GM23338 (cell line): Measurements from ENCODE around the gene GHRL. TPM values are rescaled to one million over a fixed set of nuclear protein-coding genes. Genes with fewer than 3 reads are reported as not detected.

Experiments
- ATAC-seq: fragments of 200-7000 bp; cut with Tn5 transposase; 3 replicates; pipeline ENCODE4 v1.9.1; 2020
- DNase-seq: peaks from one replicate; pipeline ENCODE4 v3.0.0-alpha.2; 2015; ENCODE audit warnings: low spot score
- H2AFZ ChIP-seq: fragments of 200-600 bp; sonication (generic); 2 replicates; pipeline ENCODE4 v1.8.0; 2016; ENCODE audit warnings: antibody characterized with exemption, mild to moderate bottlenecking, moderate library complexity
- H3F3A ChIP-seq: fragments of 200-600 bp; sonication (generic); replicated peaks from 2 replicates; pipeline ENCODE4 v1.8.0; 2017; ENCODE audit warnings: antibody characterized with exemption, mixed run types, low read depth
- H3K27ac ChIP-seq: fragments of 200-600 bp; sonication (generic); 2 replicates; pipeline ENCODE4 v1.6.1; 2016; ENCODE audit warnings: low read depth
- H3K27me3 ChIP-seq: fragments of 200-600 bp; sonication (generic); 2 replicates; pipeline ENCODE4 v1.8.0; 2016; ENCODE audit warnings: mild to moderate bottlenecking, mixed run types, moderate library complexity; ENCODE audit not compliant: insufficient read depth
- H3K36me3 ChIP-seq: fragments of 200-600 bp; sonication (generic); 2 replicates; pipeline ENCODE4 v1.8.0; 2016; ENCODE audit warnings: mild to moderate bottlenecking; ENCODE audit not compliant: insufficient read depth
- H3K4me1 ChIP-seq: fragments of 200-600 bp; sonication (generic); 2 replicates; pipeline ENCODE4 v1.8.0; 2016; ENCODE audit warnings: mild to moderate bottlenecking, moderate library complexity; ENCODE audit not compliant: insufficient read depth
- H3K4me2 ChIP-seq: fragments of 200-600 bp; sonication (generic); 2 replicates; pipeline ENCODE4 v1.7.1; 2017; ENCODE audit warnings: mixed run types
- H3K4me3 ChIP-seq: fragments of 200-600 bp; sonication (generic); 2 replicates; pipeline ENCODE4 v1.6.1; 2016; ENCODE audit warnings: mixed run types
- H3K79me2 ChIP-seq: fragments of 200-600 bp; sonication (generic); replicated peaks from 2 replicates; pipeline ENCODE4 v1.8.0; 2017; ENCODE audit warnings: mild to moderate bottlenecking; ENCODE audit not compliant: insufficient read depth
- H3K9me2 ChIP-seq: fragments of 200-600 bp; sonication (generic); 2 replicates; pipeline ENCODE4 v1.8.0; 2017; ENCODE audit not compliant: insufficient read depth
- H4K20me1 ChIP-seq: fragments of 200-600 bp; sonication (generic); replicated peaks from 2 replicates; pipeline ENCODE4 v1.8.0; 2017; ENCODE audit warnings: mild to moderate bottlenecking; ENCODE audit not compliant: insufficient read depth
- H3K27ac Mint-ChIP-seq: 2 replicates; pipeline ENCODE4 v1.8.0; 2020; ENCODE audit warnings: inconsistent platforms, mild to moderate bottlenecking, moderate library complexity, mixed read lengths
- H3K27me3 Mint-ChIP-seq: 3 replicates; pipeline ENCODE4 v1.8.0; 2022; ENCODE audit warnings: low read depth, mild to moderate bottlenecking, moderate library complexity, mixed read lengths, inconsistent platforms; ENCODE audit not compliant: insufficient read depth, poor library complexity
- H3K36me3 Mint-ChIP-seq: 3 replicates; pipeline ENCODE4 v1.8.0; 2021; ENCODE audit warnings: low read depth, mild to moderate bottlenecking, inconsistent platforms, moderate library complexity, mixed read lengths
- H3K4me1 Mint-ChIP-seq: 3 replicates; pipeline ENCODE4 v1.8.0; 2020; ENCODE audit warnings: mild to moderate bottlenecking, inconsistent platforms, mixed read lengths
- H3K4me3 Mint-ChIP-seq: 3 replicates; pipeline ENCODE4 v1.8.0; 2021; ENCODE audit warnings: moderate library complexity, mild to moderate bottlenecking, inconsistent platforms, mixed read lengths
- H3K9me3 Mint-ChIP-seq: 3 replicates; pipeline ENCODE4 v1.8.0; 2020; ENCODE audit warnings: moderate library complexity, mild to moderate bottlenecking, inconsistent platforms, mixed read lengths
- CREB1 ChIP-seq: fragments of 250-450 bp; sonication (Bioruptor Pico); IDR thresholded peaks from 2 replicates; pipeline ENCODE4 v1.5.0; 2020; ENCODE audit warnings: low read depth, mild to moderate bottlenecking, moderate library complexity
- ETS1 ChIP-seq: IDR thresholded peaks from 2 replicates; pipeline ENCODE4 v1.6.1; 2016; ENCODE audit warnings: antibody characterized with exemption
- EZH2 ChIP-seq: fragments of 200-600 bp; sonication (generic); IDR thresholded peaks from one replicate; pipeline ENCODE4 v1.8.0; 2017; ENCODE audit warnings: antibody characterized with exemption, mild to moderate bottlenecking, low read depth; ENCODE audit not compliant: unreplicated experiment
- EZH2phosphoT487 ChIP-seq: fragments of 200-600 bp; sonication (generic); IDR thresholded peaks from one replicate; pipeline ENCODE4 v1.8.1; 2018; ENCODE audit warnings: antibody characterized with exemption; ENCODE audit not compliant: unreplicated experiment
- JUNB ChIP-seq: IDR thresholded peaks from one replicate; pipeline ENCODE4 v1.6.1; 2016; ENCODE audit warnings: antibody characterized with exemption; ENCODE audit not compliant: unreplicated experiment
- POLR2AphosphoS5 ChIP-seq: IDR thresholded peaks from 2 replicates; pipeline ENCODE4 v1.6.1; 2016; ENCODE audit warnings: antibody characterized with exemption, low read depth
- STAT1 ChIP-seq: IDR thresholded peaks from one replicate; pipeline ENCODE4 v1.6.1; 2016; ENCODE audit warnings: antibody characterized with exemption; ENCODE audit not compliant: unreplicated experiment
- ZNF114 ChIP-seq: fragments of 250-450 bp; sonication (Bioruptor Pico); IDR thresholded peaks from 2 replicates; pipeline ENCODE4 v1.5.0; 2020; ENCODE audit warnings: mild to moderate bottlenecking, moderate library complexity
- ZNF331 ChIP-seq: fragments of 250-450 bp; sonication (Bioruptor Pico); IDR thresholded peaks from 2 replicates; pipeline ENCODE4 v1.5.0; 2020; ENCODE audit warnings: low read depth, mild to moderate bottlenecking, moderate library complexity
- polyA plus RNA-seq: library from polyadenylated mRNA; unstranded; fragments of >200 nt; fragmentation: Nextera tagmentation; extraction: Ambion mirVana; gene quantifications from 2 replicates; pipeline ENCODE4 v1.2.1, GENCODE V29; 2016
- total RNA-seq: library from RNA; depleted of rRNA; stranded (reverse); fragments of >200 nt; shearing (Covaris generic); gene quantifications from 2 replicates; pipeline ENCODE4 v1.2.3, GENCODE V29; 2014
- TF ChIP-seq, protein P1 (sequence below), 2 experiments: fragments of 200-600 bp in 1 of 2; sonication (generic) in 1 of 2; conservative IDR thresholded peaks; 2 replicates each; pipeline versions ENCODE4 v1.5.1 to v1.6.1; 2016 to 2017; ENCODE audit warnings: antibody characterized with exemption in 2 of 2, low read depth in 2 of 2, mild to moderate bottlenecking in 2 of 2, moderate library complexity in 1 of 2
- TF ChIP-seq, protein P2 (sequence below): fragments of 250-450 bp; sonication (Bioruptor Pico); IDR thresholded peaks from 2 replicates; pipeline ENCODE4 v1.5.0; 2020; ENCODE audit warnings: mild to moderate bottlenecking, moderate library complexity

GHRL gene
- total and polyA plus RNA-seq, 2 experiments from 2014 or later = 0.78 TPM; not detected in 1

DNA sequence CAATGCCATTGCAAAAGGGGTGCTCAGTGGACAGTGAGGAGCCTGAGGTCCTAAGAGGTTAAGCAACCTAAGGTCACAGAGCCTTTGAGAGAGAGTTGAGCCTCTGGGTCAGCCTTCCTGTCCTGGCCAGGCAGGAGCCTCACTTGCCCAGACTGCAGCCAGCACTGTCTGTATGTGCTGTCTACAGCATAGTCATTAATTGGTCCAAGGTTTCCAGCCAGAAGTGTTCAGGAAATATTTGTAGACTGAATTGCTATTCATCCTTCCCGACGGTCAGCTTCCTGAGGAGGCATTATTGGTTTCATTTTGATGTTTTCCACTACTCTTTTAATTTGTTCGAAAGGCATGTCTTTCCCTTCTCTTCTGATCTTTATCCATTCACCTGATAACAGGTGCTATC, 20.1 kb upstream of the GHRL start (continued):
- TF ChIP-seq, protein P1, sequence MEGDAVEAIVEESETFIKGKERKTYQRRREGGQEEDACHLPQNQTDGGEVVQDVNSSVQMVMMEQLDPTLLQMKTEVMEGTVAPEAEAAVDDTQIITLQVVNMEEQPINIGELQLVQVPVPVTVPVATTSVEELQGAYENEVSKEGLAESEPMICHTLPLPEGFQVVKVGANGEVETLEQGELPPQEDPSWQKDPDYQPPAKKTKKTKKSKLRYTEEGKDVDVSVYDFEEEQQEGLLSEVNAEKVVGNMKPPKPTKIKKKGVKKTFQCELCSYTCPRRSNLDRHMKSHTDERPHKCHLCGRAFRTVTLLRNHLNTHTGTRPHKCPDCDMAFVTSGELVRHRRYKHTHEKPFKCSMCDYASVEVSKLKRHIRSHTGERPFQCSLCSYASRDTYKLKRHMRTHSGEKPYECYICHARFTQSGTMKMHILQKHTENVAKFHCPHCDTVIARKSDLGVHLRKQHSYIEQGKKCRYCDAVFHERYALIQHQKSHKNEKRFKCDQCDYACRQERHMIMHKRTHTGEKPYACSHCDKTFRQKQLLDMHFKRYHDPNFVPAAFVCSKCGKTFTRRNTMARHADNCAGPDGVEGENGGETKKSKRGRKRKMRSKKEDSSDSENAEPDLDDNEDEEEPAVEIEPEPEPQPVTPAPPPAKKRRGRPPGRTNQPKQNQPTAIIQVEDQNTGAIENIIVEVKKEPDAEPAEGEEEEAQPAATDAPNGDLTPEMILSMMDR (conservative IDR thresholded peaks at IDR 0.05; ENCODE audit: low read depth in 2 of 2) = no peak
- no peak for TF ChIP-seq EZH2
- TF ChIP-seq JUNB = no peak
- TF ChIP-seq POLR2AphosphoS5 = no peak
- no peak for TF ChIP-seq ZNF114
- no peak for TF ChIP-seq STAT1
- no peak for TF ChIP-seq ETS1
- TF ChIP-seq CREB1 (CRISPR knock-in tag) = no peak
- no peak for TF ChIP-seq EZH2phosphoT487

GRCh38 chr3:10312391-10312790, 19.6 kb upstream of the GHRL start:
- Mint-ChIP-seq H3K27ac (no peak overlapping the region), H3K27me3 (peaks cover 5% of the 10 kb centered on the region), H3K4me3 (no peak overlapping the region), H3K36me3 (peaks cover 83% of the 10 kb centered on the region), H3K4me1 (peaks cover 3% of the 10 kb centered on the region; the same call in 1 of the 3 replicates), H3K9me3 (no peaks in the 10 kb centered on the region; the same call in 2 of the 3 replicates)
- Histone ChIP-seq H3K36me3 (peaks cover 32% of the 10 kb centered on the region), H3K27me3 (no peaks in the 10 kb centered on the region), H3K79me2 (0 out of 2 replicates have a peak, but pooled peaks cover 3% of the 10 kb centered on the region), H3K4me3 (no peak overlapping the region), H4K20me1 (peaks cover 24% of the 10 kb centered on the region; the same call in 1 of the 2 replicates), H2AFZ (no peak overlapping the region), H3K4me2 (no peak overlapping the region), H3K4me1 (no peaks in the 10 kb centered on the region), H3K27ac (no peak overlapping the region), H3K9me2 (no peaks in the 10 kb centered on the region), H3F3A (no peaks in the 10 kb centered on the region)
- no peak for DNase-seq
- TF ChIP-seq, protein P1 (conservative IDR thresholded peaks at IDR 0.05; ENCODE audit: low read depth in 2 of 2) = no peak
- TF ChIP-seq, protein P2, sequence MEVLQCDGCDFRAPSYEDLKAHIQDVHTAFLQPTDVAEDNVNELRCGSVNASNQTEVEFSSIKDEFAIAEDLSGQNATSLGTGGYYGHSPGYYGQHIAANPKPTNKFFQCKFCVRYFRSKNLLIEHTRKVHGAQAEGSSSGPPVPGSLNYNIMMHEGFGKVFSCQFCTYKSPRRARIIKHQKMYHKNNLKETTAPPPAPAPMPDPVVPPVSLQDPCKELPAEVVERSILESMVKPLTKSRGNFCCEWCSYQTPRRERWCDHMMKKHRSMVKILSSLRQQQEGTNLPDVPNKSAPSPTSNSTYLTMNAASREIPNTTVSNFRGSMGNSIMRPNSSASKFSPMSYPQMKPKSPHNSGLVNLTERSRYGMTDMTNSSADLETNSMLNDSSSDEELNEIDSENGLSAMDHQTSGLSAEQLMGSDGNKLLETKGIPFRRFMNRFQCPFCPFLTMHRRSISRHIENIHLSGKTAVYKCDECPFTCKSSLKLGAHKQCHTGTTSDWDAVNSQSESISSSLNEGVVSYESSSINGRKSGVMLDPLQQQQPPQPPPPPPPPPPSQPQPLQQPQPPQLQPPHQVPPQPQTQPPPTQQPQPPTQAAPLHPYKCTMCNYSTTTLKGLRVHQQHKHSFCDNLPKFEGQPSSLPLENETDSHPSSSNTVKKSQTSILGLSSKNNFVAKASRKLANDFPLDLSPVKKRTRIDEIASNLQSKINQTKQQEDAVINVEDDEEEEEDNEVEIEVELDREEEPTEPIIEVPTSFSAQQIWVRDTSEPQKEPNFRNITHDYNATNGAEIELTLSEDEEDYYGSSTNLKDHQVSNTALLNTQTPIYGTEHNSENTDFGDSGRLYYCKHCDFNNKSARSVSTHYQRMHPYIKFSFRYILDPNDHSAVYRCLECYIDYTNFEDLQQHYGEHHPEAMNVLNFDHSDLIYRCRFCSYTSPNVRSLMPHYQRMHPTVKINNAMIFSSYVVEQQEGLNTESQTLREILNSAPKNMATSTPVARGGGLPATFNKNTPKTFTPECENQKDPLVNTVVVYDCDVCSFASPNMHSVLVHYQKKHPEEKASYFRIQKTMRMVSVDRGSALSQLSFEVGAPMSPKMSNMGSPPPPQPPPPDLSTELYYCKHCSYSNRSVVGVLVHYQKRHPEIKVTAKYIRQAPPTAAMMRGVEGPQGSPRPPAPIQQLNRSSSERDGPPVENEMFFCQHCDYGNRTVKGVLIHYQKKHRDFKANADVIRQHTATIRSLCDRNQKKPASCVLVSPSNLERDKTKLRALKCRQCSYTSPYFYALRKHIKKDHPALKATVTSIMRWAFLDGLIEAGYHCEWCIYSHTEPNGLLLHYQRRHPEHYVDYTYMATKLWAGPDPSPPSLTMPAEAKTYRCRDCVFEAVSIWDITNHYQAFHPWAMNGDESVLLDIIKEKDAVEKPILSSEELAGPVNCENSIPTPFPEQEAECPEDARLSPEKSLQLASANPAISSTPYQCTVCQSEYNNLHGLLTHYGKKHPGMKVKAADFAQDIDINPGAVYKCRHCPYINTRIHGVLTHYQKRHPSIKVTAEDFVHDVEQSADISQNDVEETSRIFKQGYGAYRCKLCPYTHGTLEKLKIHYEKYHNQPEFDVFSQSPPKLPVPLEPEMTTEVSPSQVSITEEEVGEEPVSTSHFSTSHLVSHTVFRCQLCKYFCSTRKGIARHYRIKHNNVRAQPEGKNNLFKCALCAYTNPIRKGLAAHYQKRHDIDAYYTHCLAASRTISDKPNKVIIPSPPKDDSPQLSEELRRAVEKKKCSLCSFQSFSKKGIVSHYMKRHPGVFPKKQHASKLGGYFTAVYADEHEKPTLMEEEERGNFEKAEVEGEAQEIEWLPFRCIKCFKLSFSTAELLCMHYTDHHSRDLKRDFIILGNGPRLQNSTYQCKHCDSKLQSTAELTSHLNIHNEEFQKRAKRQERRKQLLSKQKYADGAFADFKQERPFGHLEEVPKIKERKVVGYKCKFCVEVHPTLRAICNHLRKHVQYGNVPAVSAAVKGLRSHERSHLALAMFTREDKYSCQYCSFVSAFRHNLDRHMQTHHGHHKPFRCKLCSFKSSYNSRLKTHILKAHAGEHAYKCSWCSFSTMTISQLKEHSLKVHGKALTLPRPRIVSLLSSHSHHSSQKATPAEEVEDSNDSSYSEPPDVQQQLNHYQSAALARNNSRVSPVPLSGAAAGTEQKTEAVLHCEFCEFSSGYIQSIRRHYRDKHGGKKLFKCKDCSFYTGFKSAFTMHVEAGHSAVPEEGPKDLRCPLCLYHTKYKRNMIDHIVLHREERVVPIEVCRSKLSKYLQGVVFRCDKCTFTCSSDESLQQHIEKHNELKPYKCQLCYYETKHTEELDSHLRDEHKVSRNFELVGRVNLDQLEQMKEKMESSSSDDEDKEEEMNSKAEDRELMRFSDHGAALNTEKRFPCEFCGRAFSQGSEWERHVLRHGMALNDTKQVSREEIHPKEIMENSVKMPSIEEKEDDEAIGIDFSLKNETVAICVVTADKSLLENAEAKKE (CRISPR knock-in tag) = no peak
- no peak for TF ChIP-seq ZNF114
- no peak for TF ChIP-seq EZH2
- TF ChIP-seq POLR2AphosphoS5 = no peak
- TF ChIP-seq ZNF331 (CRISPR knock-in tag) = no peak
- no peak for TF ChIP-seq EZH2phosphoT487
- no peak for ATAC-seq
